ENCODE data around the gene ATN1.

Gene ATN1

DNA sequence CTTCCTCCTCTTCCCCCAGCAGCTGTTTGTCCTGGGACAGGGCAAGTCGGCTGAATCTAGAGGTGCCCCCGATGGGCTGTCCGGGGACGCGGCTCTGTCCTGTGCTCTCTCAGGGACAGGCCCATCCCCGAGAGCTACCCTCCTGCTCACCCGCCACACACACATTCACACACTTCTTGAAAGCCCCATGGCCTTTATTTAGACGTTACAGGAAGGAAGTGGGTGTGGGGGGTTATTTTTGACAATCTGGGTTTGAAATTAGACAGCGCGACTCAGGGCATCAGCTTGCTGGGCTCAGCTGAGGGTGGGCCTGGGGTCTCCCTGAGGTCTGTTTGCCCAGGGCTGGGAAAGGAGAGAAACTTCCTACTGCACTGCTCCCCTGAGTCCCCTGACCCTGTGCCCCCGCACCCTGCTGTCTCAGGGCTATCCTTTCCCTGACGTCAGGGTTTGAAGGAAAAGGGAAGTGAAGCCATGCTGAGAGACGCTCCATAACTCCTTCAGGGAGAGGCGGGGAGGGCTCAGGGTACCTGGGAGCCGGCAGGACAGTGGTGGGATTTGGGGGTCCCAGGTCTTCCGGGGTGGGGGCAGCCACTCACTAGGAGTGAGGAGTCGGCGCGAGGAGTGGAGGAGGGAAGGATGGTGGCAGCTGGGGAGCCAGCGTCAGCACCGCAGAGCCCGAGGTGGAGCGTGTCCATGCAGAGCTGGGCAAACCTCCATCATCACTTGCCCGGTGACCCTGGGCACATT, 31.5 kb downstream of the ATN1 start:
- Histone ChIP-seq H3K4me3 (ENCODE audit: low read depth in 1 of 2, low read length in 2 of 2) (no peak overlapping the region), H3K27ac (ENCODE audit: low read length) (peak overlapping the region; percentile 64), H3K4me1 (ENCODE audit: insufficient read depth, low read length) (peaks cover 25% of the 10 kb centered on the region), H3K9me3 (ENCODE audit: insufficient read depth, low read length, severe bottlenecking) (no peaks in the 10 kb centered on the region), H4K20me1 (ENCODE audit: insufficient read depth, low read length) (no peaks in the 10 kb centered on the region), H3K9ac (ENCODE audit: low read depth, low read length) (peak overlapping the region; percentile 24; the same call in 1 of the 2 replicates), H3K36me3 (ENCODE audit: insufficient read depth, low read length) (peaks cover 2% of the 10 kb centered on the region; the same call in 1 of the 2 replicates), H3K4me2 (ENCODE audit: insufficient read depth, low read length) (peak overlapping the region; percentile 30), H3K27me3 (ENCODE audit: insufficient read depth, low read length, poor library complexity) (no peaks in the 10 kb centered on the region), H3K79me2 (ENCODE audit: insufficient read depth, low read length) (no peaks in the 10 kb centered on the region), H2AFZ (ENCODE audit: low read depth, low read length) (no peak overlapping the region)
- peak; percentile 86 for ATAC-seq (ENCODE audit: insufficient read depth, low read depth)
- peak; percentile 73 for DNase-seq
- TF ChIP-seq, protein P1, sequence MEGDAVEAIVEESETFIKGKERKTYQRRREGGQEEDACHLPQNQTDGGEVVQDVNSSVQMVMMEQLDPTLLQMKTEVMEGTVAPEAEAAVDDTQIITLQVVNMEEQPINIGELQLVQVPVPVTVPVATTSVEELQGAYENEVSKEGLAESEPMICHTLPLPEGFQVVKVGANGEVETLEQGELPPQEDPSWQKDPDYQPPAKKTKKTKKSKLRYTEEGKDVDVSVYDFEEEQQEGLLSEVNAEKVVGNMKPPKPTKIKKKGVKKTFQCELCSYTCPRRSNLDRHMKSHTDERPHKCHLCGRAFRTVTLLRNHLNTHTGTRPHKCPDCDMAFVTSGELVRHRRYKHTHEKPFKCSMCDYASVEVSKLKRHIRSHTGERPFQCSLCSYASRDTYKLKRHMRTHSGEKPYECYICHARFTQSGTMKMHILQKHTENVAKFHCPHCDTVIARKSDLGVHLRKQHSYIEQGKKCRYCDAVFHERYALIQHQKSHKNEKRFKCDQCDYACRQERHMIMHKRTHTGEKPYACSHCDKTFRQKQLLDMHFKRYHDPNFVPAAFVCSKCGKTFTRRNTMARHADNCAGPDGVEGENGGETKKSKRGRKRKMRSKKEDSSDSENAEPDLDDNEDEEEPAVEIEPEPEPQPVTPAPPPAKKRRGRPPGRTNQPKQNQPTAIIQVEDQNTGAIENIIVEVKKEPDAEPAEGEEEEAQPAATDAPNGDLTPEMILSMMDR (IDR thresholded peaks at IDR 0.05; ENCODE audit: borderline replicate concordance, extremely low read depth, low read length, poor library complexity, severe bottlenecking), result no peak
- TF ChIP-seq EZH2 (IDR thresholded peaks at IDR 0.05; ENCODE audit: borderline replicate concordance, low read depth, low read length, severe bottlenecking), result no peak

- H3K79me2 ChIP-seq (ENCODE audit: insufficient read depth, low read length), result no peaks in the 10 kb centered on the region
- ATAC-seq (ENCODE audit: insufficient read depth, low read depth) (no peak), DNase-seq (no peak)
- H3K36me3 ChIP-seq (ENCODE audit: insufficient read depth, low read length), result peaks cover 9% of the 10 kb centered on the region
- no peaks in the 10 kb centered on the region for H3K27me3 ChIP-seq (ENCODE audit: insufficient read depth, low read length, poor library complexity)
- no peak overlapping the region for H2AFZ ChIP-seq (ENCODE audit: low read depth, low read length)
- no peak for TF ChIP-seq EZH2 (IDR thresholded peaks at IDR 0.05; ENCODE audit: borderline replicate concordance, low read depth, low read length, severe bottlenecking)
- TF ChIP-seq, protein P1 (IDR thresholded peaks at IDR 0.05; ENCODE audit: borderline replicate concordance, extremely low read depth, low read length, poor library complexity, severe bottlenecking), result no peak
- no peaks in the 10 kb centered on the region for H3K9me3 ChIP-seq (ENCODE audit: insufficient read depth, low read length, severe bottlenecking)
- peaks cover 20% of the 10 kb centered on the region for H3K4me1 ChIP-seq (ENCODE audit: insufficient read depth, low read length)
- no peak overlapping the region for H3K4me3 ChIP-seq (ENCODE audit: low read depth in 1 of 2, low read length in 2 of 2)
- no peak overlapping the region; the same call in 1 of the 2 replicates for H3K27ac ChIP-seq (ENCODE audit: low read length)
- no peaks in the 10 kb centered on the region for H4K20me1 ChIP-seq (ENCODE audit: insufficient read depth, low read length)
- H3K4me2 ChIP-seq (ENCODE audit: insufficient read depth, low read length), result no peak overlapping the region
- H3K9ac ChIP-seq (ENCODE audit: low read depth, low read length), result no peak overlapping the region
Measured at GRCh38 chr12:6959805-6960592, 32.2 kb downstream of the ATN1 start.

DNA sequence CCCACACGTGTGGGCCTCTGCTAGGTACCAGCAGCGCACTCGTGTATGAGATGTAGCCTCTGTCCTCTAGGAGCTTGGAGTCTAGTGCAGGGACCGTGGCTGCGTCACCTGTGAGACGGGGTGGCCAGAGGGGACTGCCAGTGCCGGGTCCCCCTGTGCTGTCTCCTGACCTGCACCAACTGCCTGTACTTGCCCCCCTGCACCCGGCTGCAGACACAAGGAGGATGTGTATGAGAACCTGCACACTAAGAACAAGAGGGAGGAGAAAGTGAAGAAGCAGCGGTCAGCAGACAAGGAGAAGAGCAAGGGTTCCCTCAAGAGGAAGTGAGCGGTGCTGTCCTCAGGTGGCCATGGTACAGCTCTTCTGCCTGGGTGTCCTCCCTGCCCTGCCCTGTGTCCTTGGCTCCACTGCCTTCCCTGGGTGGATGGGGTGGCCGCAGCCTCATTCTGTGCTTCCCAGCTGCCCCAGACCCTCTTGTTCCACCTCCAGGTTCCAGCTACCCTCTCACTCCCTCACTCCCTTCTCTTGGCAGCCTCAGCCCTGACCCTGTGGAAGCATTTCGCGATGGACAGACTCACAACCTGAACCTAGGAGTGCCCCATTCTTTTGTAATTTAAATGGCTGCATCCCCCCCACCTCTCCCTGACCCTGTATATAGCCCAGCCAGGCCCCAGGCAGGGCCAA, 33.0 kb downstream of the ATN1 start:
- DNase-seq (no peak), ATAC-seq (ENCODE audit: insufficient read depth, low read depth) (no peak)
- Histone ChIP-seq H3K79me2 (ENCODE audit: insufficient read depth, low read length) (no peaks in the 10 kb centered on the region), H3K9ac (ENCODE audit: low read depth, low read length) (no peak overlapping the region), H3K4me1 (ENCODE audit: insufficient read depth, low read length) (peaks cover 20% of the 10 kb centered on the region), H3K4me3 (ENCODE audit: low read depth in 1 of 2, low read length in 2 of 2) (no peak overlapping the region), H3K27me3 (ENCODE audit: insufficient read depth, low read length, poor library complexity) (no peaks in the 10 kb centered on the region), H3K27ac (ENCODE audit: low read length) (no peak overlapping the region), H3K9me3 (ENCODE audit: insufficient read depth, low read length, severe bottlenecking) (no peaks in the 10 kb centered on the region), H3K36me3 (ENCODE audit: insufficient read depth, low read length) (peaks cover 17% of the 10 kb centered on the region), H2AFZ (ENCODE audit: low read depth, low read length) (no peak overlapping the region), H4K20me1 (ENCODE audit: insufficient read depth, low read length) (no peaks in the 10 kb centered on the region), H3K4me2 (ENCODE audit: insufficient read depth, low read length) (no peak overlapping the region)
- TF ChIP-seq, protein P1 (IDR thresholded peaks at IDR 0.05; ENCODE audit: borderline replicate concordance, extremely low read depth, low read length, poor library complexity, severe bottlenecking), result peak; percentile 16
- no peak for TF ChIP-seq EZH2 (IDR thresholded peaks at IDR 0.05; ENCODE audit: borderline replicate concordance, low read depth, low read length, severe bottlenecking)

Data from DND-41 (cell line).